Progenitor cell of endocrine pancreas (in vitro differentiated cells): ENCODE measurements around the gene VPS26B. TPM values are rescaled to one million over a fixed set of nuclear protein-coding genes. Genes with fewer than 3 reads are reported as not detected.
"Not testable (repeated sequence)": the region's sequence is repeated elsewhere in the genome, so short reads cannot be mapped to it uniquely, and the experiment has no call there.

ENCODE experiments used
- DNase-seq: peaks from one replicate; pipeline ENCODE4 v3.0.0; 2021; ENCODE audit warnings: low spot score; ENCODE audit not compliant: unreplicated experiment
- H3K27ac Mint-ChIP-seq: 2 replicates; pipeline ENCODE4 v1.8.0; 2021; ENCODE audit warnings: mild to moderate bottlenecking, moderate library complexity, mixed read lengths
- H3K27me3 Mint-ChIP-seq: 2 replicates; pipeline ENCODE4 v1.8.0; 2021; ENCODE audit warnings: mixed read lengths
- H3K36me3 Mint-ChIP-seq: 2 replicates; pipeline ENCODE4 v1.8.0; 2022; ENCODE audit warnings: mixed read lengths; ENCODE audit not compliant: insufficient read depth
- H3K4me1 Mint-ChIP-seq: 2 replicates; pipeline ENCODE4 v1.8.0; 2021; ENCODE audit warnings: low read depth, mixed read lengths
- H3K4me3 Mint-ChIP-seq: 2 replicates; pipeline ENCODE4 v1.8.0; 2021; ENCODE audit warnings: low read depth, mild to moderate bottlenecking, moderate library complexity, mixed read lengths
- H3K9me3 Mint-ChIP-seq: 2 replicates; pipeline ENCODE4 v1.8.0; 2021; ENCODE audit warnings: low read depth, mixed read lengths
- long read RNA-seq: library from polyadenylated mRNA; unstranded; transcript quantifications from one replicate; pipeline ENCODE4 v2.0.0, GENCODE V29; 2020
- total RNA-seq: library from RNA; stranded (reverse); gene quantifications from 2 replicates; pipeline ENCODE4 v1.2.1, GENCODE V29; 2021
- TF ChIP-seq, protein P1 (sequence below): fragments of 200-600 bp; sonication (generic); IDR thresholded peaks from one replicate; pipeline ENCODE4 v1.5.0; 2021; ENCODE audit warnings: antibody characterized with exemption, mild to moderate bottlenecking; ENCODE audit not compliant: unreplicated experiment

The VPS26B gene
- total RNA-seq = 39.5 and 39.6 TPM in 2 replicates
- long read RNA-seq, partial matches to known transcripts = 20 of 24 reads
- long read RNA-seq, other reads (novel, unspliced or antisense) = 0 of 24 reads

DNA sequence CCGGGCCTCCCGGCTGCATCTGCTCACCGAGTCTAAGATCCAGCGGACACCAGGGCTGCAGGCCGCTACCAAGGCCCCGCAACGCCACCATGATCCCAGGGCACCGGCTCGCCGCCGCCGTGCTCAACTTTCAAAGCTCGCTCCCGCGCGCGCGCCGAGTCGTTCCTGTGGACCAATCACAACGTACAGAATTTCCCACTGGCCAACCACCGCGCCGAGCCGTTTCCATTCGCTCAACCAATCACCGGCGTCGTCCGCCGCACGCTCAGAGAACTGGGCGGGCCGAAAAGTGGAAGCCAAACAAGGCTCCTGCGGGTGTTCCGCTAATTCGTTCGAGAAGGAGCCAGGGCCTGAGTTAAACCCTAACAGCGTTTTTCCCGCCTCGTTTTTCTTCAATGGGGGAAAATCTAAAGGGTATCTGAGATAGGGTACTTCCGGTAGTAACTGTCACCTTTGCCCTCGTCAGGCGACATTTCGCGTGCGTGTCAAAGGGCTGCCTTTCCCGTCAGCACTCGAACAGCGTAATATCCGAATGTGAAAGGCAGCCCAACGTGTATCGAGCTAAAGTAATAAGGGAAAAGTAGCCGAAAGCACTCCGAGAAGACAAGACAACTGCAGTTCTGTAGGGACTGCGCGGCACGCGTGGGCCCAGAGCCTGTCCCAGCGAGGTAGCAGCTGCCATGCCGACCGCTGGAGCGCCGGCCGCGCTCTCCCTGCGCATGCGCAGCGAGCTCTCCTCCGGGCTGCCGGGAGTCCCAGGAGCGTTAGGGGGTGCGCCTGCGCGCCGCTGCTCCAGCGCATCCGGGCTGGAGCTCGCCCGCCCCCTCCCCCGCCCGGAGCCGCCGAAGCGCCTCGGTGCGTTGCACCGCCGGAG lies at the start of gene VPS26B, which contains the start of gene NCAPD3:
Gene VPS26B (plus strand): TSS at position 836 of the 874 bp plus-strand sequence. CDS start 452 bp downstream, outside the sequence.
Gene NCAPD3 (minus strand): TSS at position 132 of the 874 bp plus-strand sequence. CDS start 41 bp downstream, at position 91.
- peaks cover 14% of the 10 kb centered on the region for H3K4me1 Mint-ChIP-seq
- peak within 1 kb of the TSS; percentile 90 for H3K4me3 Mint-ChIP-seq
- peak within 1 kb of the TSS; percentile 96 for H3K27ac Mint-ChIP-seq
- peak; percentile 92 for DNase-seq
- TF ChIP-seq, protein P1, sequence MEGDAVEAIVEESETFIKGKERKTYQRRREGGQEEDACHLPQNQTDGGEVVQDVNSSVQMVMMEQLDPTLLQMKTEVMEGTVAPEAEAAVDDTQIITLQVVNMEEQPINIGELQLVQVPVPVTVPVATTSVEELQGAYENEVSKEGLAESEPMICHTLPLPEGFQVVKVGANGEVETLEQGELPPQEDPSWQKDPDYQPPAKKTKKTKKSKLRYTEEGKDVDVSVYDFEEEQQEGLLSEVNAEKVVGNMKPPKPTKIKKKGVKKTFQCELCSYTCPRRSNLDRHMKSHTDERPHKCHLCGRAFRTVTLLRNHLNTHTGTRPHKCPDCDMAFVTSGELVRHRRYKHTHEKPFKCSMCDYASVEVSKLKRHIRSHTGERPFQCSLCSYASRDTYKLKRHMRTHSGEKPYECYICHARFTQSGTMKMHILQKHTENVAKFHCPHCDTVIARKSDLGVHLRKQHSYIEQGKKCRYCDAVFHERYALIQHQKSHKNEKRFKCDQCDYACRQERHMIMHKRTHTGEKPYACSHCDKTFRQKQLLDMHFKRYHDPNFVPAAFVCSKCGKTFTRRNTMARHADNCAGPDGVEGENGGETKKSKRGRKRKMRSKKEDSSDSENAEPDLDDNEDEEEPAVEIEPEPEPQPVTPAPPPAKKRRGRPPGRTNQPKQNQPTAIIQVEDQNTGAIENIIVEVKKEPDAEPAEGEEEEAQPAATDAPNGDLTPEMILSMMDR = no peak
- H3K27me3 Mint-ChIP-seq = no peaks in the 10 kb centered on the region
- no peaks in the 10 kb centered on the region for H3K36me3 Mint-ChIP-seq
- H3K9me3 Mint-ChIP-seq = no peaks in the 10 kb centered on the region

DNA sequence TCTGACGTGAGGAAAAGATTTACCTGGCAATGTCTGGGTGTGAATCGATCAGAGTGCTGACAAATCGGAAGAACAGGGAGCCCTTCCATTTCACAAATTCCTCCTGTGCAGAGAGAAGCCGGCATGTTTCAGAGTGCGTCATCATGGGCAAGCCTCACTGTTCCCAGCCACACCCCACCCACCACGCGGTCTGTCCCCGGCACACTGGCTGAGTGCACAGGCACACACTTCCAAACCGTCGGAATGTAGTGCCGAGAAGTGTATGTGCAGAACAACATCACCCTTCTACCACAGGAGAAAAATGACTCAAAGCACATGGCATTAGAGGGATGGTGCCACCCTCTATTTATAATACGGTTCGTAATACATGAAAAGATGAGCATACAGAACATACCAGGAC lies 48.2 kb upstream of the VPS26B start:
- Mint-ChIP-seq H3K36me3 (peaks cover 26% of the 10 kb centered on the region), H3K27ac (no peak overlapping the region)

DNA sequence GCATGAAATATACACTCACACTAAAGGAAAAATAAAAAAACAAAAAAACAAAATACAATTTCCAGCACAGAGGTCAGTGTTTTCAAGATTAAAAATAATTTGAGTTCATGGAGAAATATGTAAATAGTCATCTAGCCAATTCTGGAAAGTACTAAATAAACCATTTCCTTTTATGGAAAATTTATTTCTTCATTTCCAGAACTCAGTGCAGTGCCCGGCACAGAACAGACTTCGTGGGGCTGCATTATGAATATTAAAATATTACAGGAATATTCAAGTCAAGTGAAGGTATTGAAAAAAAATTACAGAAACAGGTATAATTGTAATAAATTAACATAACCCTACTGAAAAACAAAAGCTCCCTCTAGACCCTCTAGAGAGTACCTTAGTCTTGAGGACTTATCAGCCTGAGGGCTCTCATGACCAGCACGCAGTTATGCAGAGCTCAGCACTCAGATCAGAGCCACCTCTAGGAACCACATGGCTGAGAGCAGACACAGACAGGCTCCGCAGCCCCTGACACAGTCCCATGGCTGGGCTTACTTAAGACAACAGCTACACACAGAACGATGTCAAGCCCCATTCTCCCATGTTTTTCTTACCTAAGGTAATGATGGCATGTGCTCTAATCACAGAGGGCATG lies 46.3 kb upstream of the VPS26B start:
- H3K36me3 Mint-ChIP-seq = peaks cover 14% of the 10 kb centered on the region
- H3K9me3 Mint-ChIP-seq = no peaks in the 10 kb centered on the region
- H3K27ac Mint-ChIP-seq = no peak overlapping the region
- H3K4me3 Mint-ChIP-seq = no peak overlapping the region
- no peaks in the 10 kb centered on the region for H3K4me1 Mint-ChIP-seq
- no peak for DNase-seq
- H3K27me3 Mint-ChIP-seq = no peaks in the 10 kb centered on the region
- TF ChIP-seq, protein P1 = no peak

More for the DNA sequence above, 48.2 kb upstream of the VPS26B start:
- TF ChIP-seq, protein P1 = no peak
- Mint-ChIP-seq H3K27me3 (no peaks in the 10 kb centered on the region), H3K4me1 (no peaks in the 10 kb centered on the region), H3K4me3 (no peak overlapping the region), H3K9me3 (no peaks in the 10 kb centered on the region)
- DNase-seq = no peak

DNA sequence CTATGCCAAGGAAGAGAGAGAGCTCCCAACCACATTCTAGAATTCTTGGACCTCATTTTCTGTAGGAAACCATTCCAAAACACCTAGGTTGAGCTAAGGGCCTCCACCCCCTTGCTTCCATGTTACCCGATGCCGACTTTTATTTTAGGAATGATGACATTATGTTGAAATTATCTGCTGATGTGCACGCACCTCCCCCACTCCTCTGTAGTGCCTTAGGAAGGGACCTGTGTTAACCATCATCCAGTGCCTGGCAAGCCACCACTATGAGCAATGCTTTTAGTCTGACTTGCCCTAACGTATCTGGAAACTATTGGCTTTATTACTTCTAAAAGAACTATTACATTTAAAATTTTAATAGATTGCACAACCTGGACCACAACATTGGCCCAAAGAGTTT lies 42.8 kb upstream of the VPS26B start:
- DNase-seq = no peak
- Mint-ChIP-seq H3K9me3 (no peaks in the 10 kb centered on the region), H3K36me3 (peaks cover 6% of the 10 kb centered on the region), H3K4me1 (no peaks in the 10 kb centered on the region), H3K4me3 (no peak overlapping the region), H3K27me3 (no peaks in the 10 kb centered on the region), H3K27ac (peak overlapping the region; percentile 42)
- TF ChIP-seq, protein P1 = no peak

DNA sequence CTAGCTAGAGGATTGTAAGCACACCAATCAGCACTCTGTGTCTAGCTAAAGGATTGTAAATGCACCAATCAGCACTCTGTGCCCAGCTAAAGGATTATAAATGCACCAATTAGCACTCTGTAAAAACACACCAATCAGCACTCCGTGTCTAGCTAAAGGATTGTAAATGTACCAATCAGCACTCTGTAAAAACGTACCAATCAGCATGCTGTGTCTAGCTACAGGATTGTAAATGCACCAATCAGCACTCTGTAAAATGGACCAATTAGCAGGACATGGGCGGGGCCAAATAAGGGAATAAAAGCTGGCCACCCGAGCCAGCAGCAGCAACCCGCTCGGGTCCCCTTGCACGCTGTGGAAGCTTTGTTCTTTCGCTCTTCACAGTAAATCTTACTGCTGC lies 36.4 kb upstream of the VPS26B start:
- DNase-seq, H3K4me1 Mint-ChIP-seq, H3K27me3 Mint-ChIP-seq, H3K4me3 Mint-ChIP-seq, H3K9me3 Mint-ChIP-seq, H3K27ac Mint-ChIP-seq: not testable (repeated sequence)
- peaks cover 41% of the 10 kb centered on the region for H3K36me3 Mint-ChIP-seq
